DOHH2 (cell line): ENCODE measurements around the gene DSTYK.

ENCODE experiments used
- H3F3A ChIP-seq: fragments of 200-600 bp; sonication (generic), shearing (Covaris generic); 2 replicates; pipeline ENCODE4 v1.6.0; 2016; ENCODE audit warnings: antibody characterized with exemption, mild to moderate bottlenecking; ENCODE audit not compliant: control insufficient read depth, insufficient read depth
- H3K27ac ChIP-seq: fragments of 200-600 bp; sonication (generic); 2 replicates; pipeline ENCODE4 v1.5.1; 2014; ENCODE audit warnings: low read depth, mild to moderate bottlenecking, low read length, moderate library complexity
- H3K27me3 ChIP-seq: fragments of 200-600 bp; sonication (generic); 2 replicates; pipeline ENCODE4 v1.6.1; 2014; ENCODE audit warnings: mild to moderate bottlenecking, low read length, mixed read lengths; ENCODE audit not compliant: control insufficient read depth
- H3K36me3 ChIP-seq: fragments of 200-600 bp; sonication (generic); 2 replicates; pipeline ENCODE4 v1.6.1; 2014; ENCODE audit warnings: mild to moderate bottlenecking, low read length, moderate library complexity, mixed read lengths; ENCODE audit not compliant: control insufficient read depth
- H3K4me1 ChIP-seq: fragments of 200-600 bp; sonication (generic); 2 replicates; pipeline ENCODE4 v1.6.1; 2014; ENCODE audit warnings: mild to moderate bottlenecking, low read length, mixed read lengths; ENCODE audit not compliant: control insufficient read depth
- H3K4me2 ChIP-seq: fragments of 200-600 bp; sonication (generic); 2 replicates; pipeline ENCODE4 v1.6.0; 2014; ENCODE audit warnings: mild to moderate bottlenecking, low read length, moderate library complexity
- H3K4me3 ChIP-seq: fragments of 200-600 bp; sonication (generic); 2 replicates; pipeline ENCODE4 v1.5.1; 2014; ENCODE audit warnings: mild to moderate bottlenecking, low read length, mixed read lengths
- H3K79me2 ChIP-seq: fragments of 200-600 bp; sonication (generic); 2 replicates; pipeline ENCODE4 v1.6.1; 2014; ENCODE audit warnings: mild to moderate bottlenecking, low read length, mixed read lengths; ENCODE audit not compliant: control insufficient read depth
- H3K9me2 ChIP-seq: fragments of 200-600 bp; sonication (generic); replicated peaks from 2 replicates; pipeline ENCODE4 v1.6.1; 2014; ENCODE audit warnings: mild to moderate bottlenecking, low read length, mixed read lengths; ENCODE audit not compliant: control insufficient read depth
- H3K9me3 ChIP-seq: fragments of 200-600 bp; sonication (generic); 2 replicates; pipeline ENCODE4 v1.6.1; 2014; ENCODE audit warnings: antibody characterized with exemption, low read length, mixed read lengths; ENCODE audit not compliant: control insufficient read depth, insufficient read depth
- H4K20me1 ChIP-seq: fragments of 200-600 bp; sonication (generic); 2 replicates; pipeline ENCODE4 v1.6.0; 2014; ENCODE audit warnings: low read depth, mild to moderate bottlenecking, antibody characterized with exemption, low read length, moderate library complexity; ENCODE audit not compliant: control insufficient read depth, insufficient read depth
- CTCF ChIP-seq: fragments of 200-600 bp; sonication (generic); IDR thresholded peaks from one replicate; pipeline ENCODE4 v1.5.1; 2014; ENCODE audit warnings: antibody characterized with exemption, mild to moderate bottlenecking, low read depth, low read length; ENCODE audit not compliant: poor library complexity, severe bottlenecking
- EZH2phosphoT487 ChIP-seq: fragments of 200-600 bp; sonication (generic); IDR thresholded peaks from 2 replicates; pipeline ENCODE4 v1.6.1; 2017; ENCODE audit warnings: borderline replicate concordance, mild to moderate bottlenecking, antibody characterized with exemption, low read length, moderate library complexity, mixed read lengths

DSTYK gene

DNA sequence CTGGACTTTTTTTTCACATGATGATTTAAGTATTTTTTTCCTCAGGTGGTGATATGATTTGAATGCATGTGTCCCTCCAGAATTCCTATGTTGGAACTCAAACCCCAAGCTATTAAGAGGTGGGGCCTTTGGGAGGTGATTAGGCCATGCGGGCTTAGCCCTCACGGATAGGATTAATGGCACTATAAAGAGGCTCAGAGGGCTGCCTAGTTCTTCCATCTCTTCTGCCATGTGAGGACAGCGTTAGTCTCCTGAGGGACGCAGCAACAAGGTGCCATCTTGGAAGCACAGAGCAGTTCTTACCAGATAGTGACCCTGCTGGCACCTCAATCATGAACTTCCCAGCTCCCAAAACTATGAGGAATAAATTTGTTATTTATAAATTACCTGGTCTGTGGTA lies 71.4 kb downstream of the DSTYK start:
- H3K36me3 ChIP-seq: no peaks in the 10 kb centered on the region
- H3K4me2 ChIP-seq: no peak overlapping the region
- no peaks in the 10 kb centered on the region for H4K20me1 ChIP-seq
- no peaks in the 10 kb centered on the region for H3K9me2 ChIP-seq
- no peak overlapping the region for H3K4me3 ChIP-seq
- TF ChIP-seq CTCF (no peak), EZH2phosphoT487 (no peak)
- no peaks in the 10 kb centered on the region for H3F3A ChIP-seq
- H3K9me3 ChIP-seq: no peaks in the 10 kb centered on the region
- no peak overlapping the region for H3K27ac ChIP-seq
- no peaks in the 10 kb centered on the region for H3K27me3 ChIP-seq
- no peaks in the 10 kb centered on the region for H3K79me2 ChIP-seq
- H3K4me1 ChIP-seq: peaks cover 22% of the 10 kb centered on the region

- H3K27me3 ChIP-seq: no peaks in the 10 kb centered on the region
- no peak overlapping the region for H3K27ac ChIP-seq
- no peaks in the 10 kb centered on the region for H3F3A ChIP-seq
- TF ChIP-seq CTCF (no peak), EZH2phosphoT487 (no peak)
- no peaks in the 10 kb centered on the region for H4K20me1 ChIP-seq
- no peaks in the 10 kb centered on the region for H3K79me2 ChIP-seq
- H3K4me2 ChIP-seq: no peak overlapping the region
- peaks cover 29% of the 10 kb centered on the region for H3K4me1 ChIP-seq
- no peaks in the 10 kb centered on the region for H3K36me3 ChIP-seq
- no peaks in the 10 kb centered on the region for H3K9me3 ChIP-seq
- no peak overlapping the region for H3K4me3 ChIP-seq
- no peaks in the 10 kb centered on the region for H3K9me2 ChIP-seq
Observed at GRCh38 chr1:205137901-205138300, 73.6 kb downstream of the DSTYK start.

GRCh38 chr1:205133287-205133686 lies 78.2 kb downstream of the DSTYK start:
- peaks cover 12% of the 10 kb centered on the region for H3K4me1 ChIP-seq
- H3F3A ChIP-seq: no peaks in the 10 kb centered on the region
- H3K27me3 ChIP-seq: no peaks in the 10 kb centered on the region
- H3K4me3 ChIP-seq: no peak overlapping the region
- no peak overlapping the region for H3K4me2 ChIP-seq
- H3K36me3 ChIP-seq: no peaks in the 10 kb centered on the region
- H3K27ac ChIP-seq: no peak overlapping the region
- H3K9me3 ChIP-seq: no peaks in the 10 kb centered on the region
- no peaks in the 10 kb centered on the region for H3K79me2 ChIP-seq
- TF ChIP-seq CTCF (no peak), EZH2phosphoT487 (no peak)
- no peaks in the 10 kb centered on the region for H3K9me2 ChIP-seq
- H4K20me1 ChIP-seq: no peaks in the 10 kb centered on the region
